Measurements from ENCODE around the gene SHD. TPM values are rescaled to one million over a fixed set of nuclear protein-coding genes. Genes with fewer than 3 reads are reported as not detected.

SHD gene
- total RNA-seq, 1 experiment from 2014 or later = 2.0 TPM

DNA sequence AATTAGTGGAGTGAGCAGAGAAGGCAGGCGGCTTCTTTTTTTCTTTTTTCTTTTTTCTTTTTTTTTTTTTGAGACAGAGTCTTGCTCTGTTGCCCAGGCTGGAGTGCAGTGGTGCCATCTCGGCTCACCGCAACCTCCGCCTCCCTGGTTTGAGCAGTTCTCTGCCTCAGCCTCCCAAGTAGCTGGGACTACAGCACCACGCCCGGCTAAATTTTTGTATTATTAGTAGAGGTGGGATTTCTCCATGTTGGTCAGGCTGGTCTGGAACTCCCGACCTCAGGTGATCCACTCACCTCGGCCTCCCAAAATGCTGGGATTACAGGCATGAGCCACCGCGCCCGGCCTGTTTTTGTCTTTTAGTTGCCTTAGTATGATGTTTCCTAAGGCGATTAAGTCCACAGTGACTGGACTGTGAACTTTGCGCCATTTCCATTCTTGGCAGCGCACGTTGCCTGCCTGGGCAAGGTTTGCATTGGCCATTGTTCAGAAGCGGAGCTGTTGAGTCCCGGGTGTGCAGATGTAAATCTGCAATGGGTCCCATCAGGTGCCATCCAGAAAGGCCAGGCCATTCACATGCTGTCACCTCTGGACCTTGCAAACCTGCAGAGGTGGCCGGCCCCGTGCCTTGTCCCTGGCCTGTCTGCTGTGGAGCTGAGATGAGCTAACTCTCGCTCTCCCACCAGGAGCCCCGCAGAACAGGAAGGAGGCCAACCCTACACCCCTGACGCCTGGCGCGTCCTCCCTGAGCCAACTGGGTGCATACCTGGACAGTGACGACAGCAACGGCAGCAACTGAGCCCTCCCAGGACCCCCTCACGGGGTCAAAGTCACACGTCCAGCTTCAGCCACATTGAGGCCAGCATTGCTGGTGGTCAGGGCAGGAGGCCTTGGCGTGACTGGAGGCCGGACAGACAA is 10.9 kb upstream of the SHD start:
- peaks cover 2 to 14% of the 10 kb centered on the region in 2 experiments; a peak in 3 of 4 replicates for H3K36me3 ChIP-seq (ENCODE audit: control insufficient read depth in 1 of 2, insufficient read depth in 2 of 2, low read length in 2 of 2)
- no TSS peak for BruUV-seq (replicated peaks)
- no peak for DNase-seq (ENCODE audit: low read depth, low spot score)
- H3K4me2 ChIP-seq (ENCODE audit: low read length) = no peak overlapping the region
- no peaks in the 10 kb centered on the region for H3K79me2 ChIP-seq (ENCODE audit: insufficient read depth, low read length)
- H3K9ac ChIP-seq (ENCODE audit: low read length) = no peak overlapping the region
- H3K27ac ChIP-seq (ENCODE audit: low read depth, low read length) = peak overlapping the region; percentile 18; the same call in 1 of the 2 replicates
- intact Hi-C loops (cut with micrococcal nuclease) = loop anchor here (1.0 to 10.0 kb wide), 3 partner anchors 84 to 257 kb away; partner anchors contain the start of gene SH3GL1
- POLR2A ChIA-PET = no interaction called here
- H3K9me3 ChIP-seq (ENCODE audit: control insufficient read depth in 1 of 2, insufficient read depth in 1 of 2, low read depth in 1 of 2, low read length in 2 of 2) = no peaks in the 10 kb centered on the region
- no peaks in the 10 kb centered on the region for H3K9me2 ChIP-seq (ENCODE audit: insufficient read depth)
- CTCF ChIA-PET = interaction anchor here (0.8 to 2.9 kb wide), 10 partner anchors 8 to 267 kb away, joined by 3 to 25 read pairs (median 7); partner anchors contain the start of genes CHAF1A, PLIN5 and YJU2
- peaks cover 0 to 7% of the 10 kb centered on the region in 2 experiments; a peak in 1 of 4 replicates for H3K4me1 ChIP-seq (ENCODE audit: control insufficient read depth in 1 of 2, insufficient read depth in 2 of 2, low read length in 2 of 2)
- H3K4me3 ChIP-seq (replicated peaks in 1 of 2; ENCODE audit: low read depth in 1 of 2, low read length in 2 of 2) = no peak overlapping the region
- H3K27me3 ChIP-seq (ENCODE audit: insufficient read depth, low read length) = no peaks in the 10 kb centered on the region
- TF ChIP-seq ZFX (IDR thresholded peaks at IDR 0.05) (no peak), EZH2phosphoT487 (IDR thresholded peaks at IDR 0.05; ENCODE audit: borderline replicate concordance) (no peak), CTCF (IDR thresholded peaks at IDR 0.05 in 2 of 3, conservative IDR thresholded peaks at IDR 0.05 in 1 of 3; ENCODE audit: borderline replicate concordance in 1 of 3, insufficient read depth in 1 of 3, low read depth in 2 of 3, low read length in 2 of 3) (no peak), CEBPB (IDR thresholded peaks at IDR 0.05; ENCODE audit: low read depth) (no peak), RAD21 (IDR thresholded peaks at IDR 0.05; ENCODE audit: low read depth) (no peak), EGR1 (IDR thresholded peaks at IDR 0.05; ENCODE audit: low read depth) (no peak), FOSL1 (IDR thresholded peaks at IDR 0.05; ENCODE audit: low read depth) (no peak), POLR2A (IDR thresholded peaks at IDR 0.05; ENCODE audit: borderline replicate concordance, extremely low read depth, insufficient read depth, insufficient read length) (no peak), SRF (IDR thresholded peaks at IDR 0.05; ENCODE audit: low read depth) (no peak)
- TF ChIP-seq, protein P1, sequence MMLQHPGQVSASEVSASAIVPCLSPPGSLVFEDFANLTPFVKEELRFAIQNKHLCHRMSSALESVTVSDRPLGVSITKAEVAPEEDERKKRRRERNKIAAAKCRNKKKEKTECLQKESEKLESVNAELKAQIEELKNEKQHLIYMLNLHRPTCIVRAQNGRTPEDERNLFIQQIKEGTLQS (IDR thresholded peaks at IDR 0.05) = no peak
- RAD21 ChIA-PET (ENCODE audit: low non-redundant PET in 1 of 2, low total read pairs in 2 of 2, uncharacterized antibody in 2 of 2, unreplicated experiment in 2 of 2) = interaction anchor here (2.0 to 2.2 kb wide), 2 partner anchors 84 kb away, joined by 15 to 17 read pairs; no protein-coding TSS in a partner anchor
- H4K20me1 ChIP-seq (ENCODE audit: insufficient read depth) = no peaks in the 10 kb centered on the region
- ATAC-seq = no peak
- no peak overlapping the region for H2AFZ ChIP-seq (ENCODE audit: low read depth, low read length, poor library complexity, severe bottlenecking)

Data from HCT116 (cell line).